Nephron progenitor cell (in vitro differentiated cells): ENCODE measurements around the gene GPRASP3.

Source experiments
- DNase-seq: peaks from one replicate; pipeline ENCODE4 v3.0.0; 2021
- H3K27ac Mint-ChIP-seq: 2 replicates; pipeline ENCODE4 v1.8.0; 2021; ENCODE audit warnings: mild to moderate bottlenecking, moderate library complexity, mixed read lengths
- H3K27me3 Mint-ChIP-seq: 2 replicates; pipeline ENCODE4 v1.8.0; 2021; ENCODE audit warnings: mild to moderate bottlenecking, low read depth, mixed read lengths; ENCODE audit not compliant: poor library complexity
- H3K36me3 Mint-ChIP-seq: 2 replicates; pipeline ENCODE4 v1.8.0; 2021; ENCODE audit warnings: low read depth, mixed read lengths
- H3K4me1 Mint-ChIP-seq: 2 replicates; pipeline ENCODE4 v1.8.0; 2021; ENCODE audit warnings: mixed read lengths
- H3K4me3 Mint-ChIP-seq: 2 replicates; pipeline ENCODE4 v1.8.0; 2021; ENCODE audit warnings: mild to moderate bottlenecking, moderate library complexity, mixed read lengths
- H3K9me3 Mint-ChIP-seq: 2 replicates; pipeline ENCODE4 v1.8.0; 2021; ENCODE audit warnings: mild to moderate bottlenecking, moderate library complexity, mixed read lengths
- TF ChIP-seq, protein P1 (sequence below): fragments of 200-600 bp; sonication (generic); IDR thresholded peaks from 2 replicates; pipeline ENCODE4 v1.5.0; 2021; ENCODE audit warnings: antibody characterized with exemption

The GPRASP3 gene

DNA sequence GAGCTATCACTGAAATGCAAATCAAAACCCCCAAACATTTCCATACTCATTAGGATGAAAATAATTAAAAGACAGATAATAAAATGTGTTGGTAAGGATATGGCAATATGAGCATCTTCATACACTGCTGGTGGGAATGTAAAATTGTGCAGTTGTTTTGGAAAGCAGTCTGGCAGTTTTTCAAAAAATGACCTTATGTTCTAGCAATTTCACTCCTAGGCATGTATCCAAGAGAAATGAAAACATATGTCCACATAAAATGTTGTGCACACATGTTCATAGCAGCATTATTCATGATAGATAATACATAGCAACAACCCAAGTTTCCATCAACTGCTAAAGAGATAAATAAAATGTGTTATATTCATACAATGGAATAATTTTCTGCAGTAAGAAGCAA, 23.0 kb upstream of the GPRASP3 start:
- Mint-ChIP-seq H3K4me3 (no peak overlapping the region), H3K27ac (no peak overlapping the region), H3K27me3 (peaks cover 3% of the 10 kb centered on the region), H3K9me3 (peaks cover 58% of the 10 kb centered on the region), H3K4me1 (no peaks in the 10 kb centered on the region), H3K36me3 (peaks cover 5% of the 10 kb centered on the region)
- no peak for DNase-seq
- TF ChIP-seq, protein P1, sequence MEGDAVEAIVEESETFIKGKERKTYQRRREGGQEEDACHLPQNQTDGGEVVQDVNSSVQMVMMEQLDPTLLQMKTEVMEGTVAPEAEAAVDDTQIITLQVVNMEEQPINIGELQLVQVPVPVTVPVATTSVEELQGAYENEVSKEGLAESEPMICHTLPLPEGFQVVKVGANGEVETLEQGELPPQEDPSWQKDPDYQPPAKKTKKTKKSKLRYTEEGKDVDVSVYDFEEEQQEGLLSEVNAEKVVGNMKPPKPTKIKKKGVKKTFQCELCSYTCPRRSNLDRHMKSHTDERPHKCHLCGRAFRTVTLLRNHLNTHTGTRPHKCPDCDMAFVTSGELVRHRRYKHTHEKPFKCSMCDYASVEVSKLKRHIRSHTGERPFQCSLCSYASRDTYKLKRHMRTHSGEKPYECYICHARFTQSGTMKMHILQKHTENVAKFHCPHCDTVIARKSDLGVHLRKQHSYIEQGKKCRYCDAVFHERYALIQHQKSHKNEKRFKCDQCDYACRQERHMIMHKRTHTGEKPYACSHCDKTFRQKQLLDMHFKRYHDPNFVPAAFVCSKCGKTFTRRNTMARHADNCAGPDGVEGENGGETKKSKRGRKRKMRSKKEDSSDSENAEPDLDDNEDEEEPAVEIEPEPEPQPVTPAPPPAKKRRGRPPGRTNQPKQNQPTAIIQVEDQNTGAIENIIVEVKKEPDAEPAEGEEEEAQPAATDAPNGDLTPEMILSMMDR, result no peak

DNA sequence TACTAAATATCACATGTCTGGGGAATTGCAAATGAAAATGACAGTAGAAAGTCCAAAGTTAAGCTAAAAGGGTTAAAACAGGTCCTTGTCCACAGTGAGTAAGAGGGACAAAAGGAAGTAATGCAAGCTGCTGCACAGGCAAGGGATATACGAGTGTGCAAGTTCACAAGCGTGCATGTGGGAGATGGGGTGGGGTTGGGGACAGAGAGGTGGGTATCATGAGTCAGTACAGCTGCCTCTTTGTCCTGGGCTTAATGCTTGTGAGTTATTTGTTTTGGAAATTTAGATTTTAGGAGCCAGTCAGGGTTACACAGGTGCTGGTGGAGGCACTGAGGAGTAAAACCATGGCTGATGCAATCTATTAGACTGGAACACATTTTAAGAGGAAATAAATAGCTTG, 11.6 kb upstream of the GPRASP3 start:
- Mint-ChIP-seq H3K9me3 (peaks cover 47% of the 10 kb centered on the region), H3K4me1 (peaks cover 4% of the 10 kb centered on the region), H3K36me3 (peaks cover 6% of the 10 kb centered on the region), H3K4me3 (no peak overlapping the region), H3K27me3 (peaks cover 22% of the 10 kb centered on the region), H3K27ac (no peak overlapping the region)
- TF ChIP-seq, protein P1, result no peak
- no peak for DNase-seq

DNA sequence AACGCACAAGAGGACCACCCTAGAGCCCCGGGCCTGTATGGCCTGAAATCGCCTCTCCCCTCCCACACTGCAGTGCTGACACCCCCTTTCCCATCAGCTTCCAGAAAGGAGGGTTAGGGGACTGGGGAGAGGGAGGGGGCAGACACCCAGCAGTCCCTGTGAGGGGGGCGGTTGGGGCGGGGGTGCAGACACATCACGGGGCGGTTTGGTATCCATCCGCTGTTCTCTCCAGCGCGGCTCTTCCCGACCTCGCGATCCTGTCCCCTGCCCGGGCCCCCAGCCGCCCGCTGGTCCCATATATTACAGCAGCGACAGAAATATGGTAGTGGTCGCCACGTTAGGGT, 8.7 kb upstream of the GPRASP3 start:
- Mint-ChIP-seq H3K4me1 (peaks cover 4% of the 10 kb centered on the region), H3K36me3 (peaks cover 6% of the 10 kb centered on the region), H3K4me3 (peak overlapping the region; percentile 91), H3K9me3 (peaks cover 52% of the 10 kb centered on the region), H3K27ac (no peak overlapping the region), H3K27me3 (peaks cover 20% of the 10 kb centered on the region)
- no peak for DNase-seq
- TF ChIP-seq, protein P1, result no peak

DNA sequence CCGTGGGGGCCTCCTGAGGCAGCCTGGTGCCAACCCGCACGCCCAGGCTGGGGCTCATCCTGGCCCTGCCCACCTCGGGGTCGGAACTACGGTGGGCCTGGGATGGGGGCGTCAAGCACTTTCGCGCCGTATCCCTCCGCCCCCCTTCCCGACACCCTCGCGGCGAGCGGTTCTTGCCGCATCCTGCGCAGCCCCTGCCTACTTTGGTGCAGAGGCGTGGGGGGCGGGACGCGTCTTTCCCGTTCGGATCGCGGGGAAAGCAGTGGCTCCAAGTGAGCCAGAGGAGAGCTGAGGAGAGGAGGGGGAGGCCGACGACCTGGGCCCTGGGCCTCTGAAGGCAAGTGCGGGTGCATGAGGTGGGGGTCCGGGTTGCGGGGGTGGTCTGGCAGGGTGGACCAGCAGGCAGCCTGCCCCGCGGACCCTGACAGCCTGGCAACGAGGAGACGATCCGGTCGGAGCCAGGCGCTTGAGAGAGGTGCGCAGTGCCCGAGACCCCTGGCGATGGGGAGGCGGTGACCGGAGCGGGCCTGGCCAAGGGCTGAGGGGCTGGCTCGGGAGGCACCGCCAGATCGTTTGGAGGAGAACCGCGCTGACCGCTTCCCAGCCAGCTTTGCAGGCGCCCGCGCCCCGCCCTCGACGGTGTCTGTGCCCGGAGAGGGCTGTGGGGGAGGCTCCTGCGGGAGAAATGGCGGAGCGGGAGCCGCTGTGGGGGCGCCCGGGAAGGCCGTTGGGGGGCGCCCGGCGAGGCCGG, 8.2 kb upstream of the GPRASP3 start, which contains the start of gene GPRASP2:
GPRASP2 (plus strand) TSS at position 233 of the 751 bp plus-strand sequence. CDS start 2,422 bp downstream, outside the sequence.
- H3K9me3 Mint-ChIP-seq, result peaks cover 48% of the 10 kb centered on the region
- H3K4me3 Mint-ChIP-seq, result peak within 1 kb of the TSS; percentile 91
- TF ChIP-seq, protein P1, result no peak
- H3K4me1 Mint-ChIP-seq, result peaks cover 4% of the 10 kb centered on the region
- H3K27me3 Mint-ChIP-seq, result peaks cover 20% of the 10 kb centered on the region
- peak; percentile 67 for DNase-seq
- peaks cover 6% of the 10 kb centered on the region for H3K36me3 Mint-ChIP-seq
- peak within 1 kb of the TSS; percentile 69 for H3K27ac Mint-ChIP-seq

DNA sequence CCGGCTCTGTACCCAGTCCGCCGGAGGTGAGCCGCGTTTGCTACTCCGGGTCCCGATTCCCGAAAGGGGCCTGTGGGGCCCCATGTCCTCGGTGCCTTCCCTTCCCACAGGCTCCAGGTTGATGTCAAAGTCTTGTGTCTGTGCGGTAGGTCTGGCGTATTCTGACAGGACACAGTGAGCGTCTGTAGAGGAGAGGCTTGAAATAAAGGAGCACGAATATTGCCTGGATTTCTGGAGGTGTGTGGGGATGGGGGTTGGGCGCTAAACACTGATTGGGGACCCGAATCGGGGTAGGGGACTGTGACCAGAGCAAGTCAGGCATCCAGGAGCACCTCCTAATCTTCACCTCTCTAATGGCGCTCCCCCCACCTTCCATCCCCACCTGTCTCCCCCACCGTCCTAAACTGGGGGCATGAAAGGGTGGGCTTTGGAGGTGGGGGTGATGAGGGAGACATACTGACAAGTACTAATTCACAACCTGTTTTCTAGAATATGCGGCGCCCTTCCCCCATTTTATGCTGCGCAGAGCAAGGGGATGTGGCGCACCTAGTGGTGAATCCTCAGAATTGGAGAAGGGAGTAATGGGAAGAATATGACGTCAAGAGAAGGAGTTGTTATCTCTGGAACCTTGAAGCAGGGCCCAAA, 7.4 kb upstream of the GPRASP3 start:
- Mint-ChIP-seq H3K4me3 (peak overlapping the region; percentile 91), H3K27ac (no peak overlapping the region), H3K36me3 (peaks cover 6% of the 10 kb centered on the region), H3K9me3 (peaks cover 46% of the 10 kb centered on the region), H3K27me3 (peaks cover 20% of the 10 kb centered on the region), H3K4me1 (peaks cover 4% of the 10 kb centered on the region)
- TF ChIP-seq, protein P1, result peak; percentile 53
- peak; percentile 32 for DNase-seq
